Hepatocyte (in vitro differentiated cells): ENCODE data around the gene GPR155.

Source experiments
- CTCF ChIP-seq: fragments of 200-600 bp; sonication (generic); IDR thresholded peaks from 2 replicates; pipeline ENCODE4 v1.5.1; 2016; ENCODE audit warnings: antibody characterized with exemption, mild to moderate bottlenecking; ENCODE audit not compliant: poor library complexity
- EZH2phosphoT487 ChIP-seq: fragments of 200-600 bp; sonication (generic); IDR thresholded peaks from one replicate; pipeline ENCODE4 v1.6.1; 2018; ENCODE audit warnings: antibody characterized with exemption, mild to moderate bottlenecking, low read depth, moderate library complexity; ENCODE audit not compliant: unreplicated experiment, severe bottlenecking

- TF ChIP-seq CTCF (no peak), EZH2phosphoT487 (no peak)
Observed at GRCh38 chr2:174461221-174461620, 25.6 kb downstream of the GPR155 start.
